ENCODE measurements around the gene TMEM42.

TMEM42 gene

GRCh38 chr3:44914936-44915335 is 53.2 kb downstream of the TMEM42 start:
- no peak for DNase-seq

All from activated gamma-delta T cell (primary cell).